Neuronal stem cell (in vitro differentiated cells): ENCODE results near the gene FAR2.

ENCODE experiments used
- DNase-seq: peaks from one replicate; pipeline ENCODE4 v3.0.0-alpha.2; 2013; ENCODE audit warnings: low spot score
- H2AFZ ChIP-seq: one replicate; pipeline ENCODE4 v1.6.1; 2013; ENCODE audit warnings: mild to moderate bottlenecking, low read length, inconsistent platforms
- H2AK5ac ChIP-seq: 2 replicates; pipeline ENCODE4 v1.6.1; 2013; ENCODE audit warnings: low read depth, mild to moderate bottlenecking, inconsistent platforms, low read length, moderate library complexity, mixed read lengths
- H2BK120ac ChIP-seq: 2 replicates; pipeline ENCODE4 v1.6.1; 2013; ENCODE audit warnings: low read depth, mild to moderate bottlenecking, inconsistent platforms, low read length, moderate library complexity, mixed read lengths
- H2BK12ac ChIP-seq: one replicate; pipeline ENCODE4 v1.6.1; 2013; ENCODE audit warnings: low read length, inconsistent platforms
- H2BK15ac ChIP-seq: 2 replicates; pipeline ENCODE4 v1.6.1; 2013; ENCODE audit warnings: mild to moderate bottlenecking, low read length, inconsistent platforms, mixed read lengths
- H2BK5ac ChIP-seq: one replicate; pipeline ENCODE4 v1.6.1; 2013; ENCODE audit warnings: inconsistent platforms, mild to moderate bottlenecking, low read length, moderate library complexity
- H3K14ac ChIP-seq: one replicate; pipeline ENCODE4 v1.6.1; 2013; ENCODE audit warnings: low read length, inconsistent platforms
- H3K18ac ChIP-seq: 2 replicates; pipeline ENCODE4 v1.6.1; 2013; ENCODE audit warnings: low read length, inconsistent platforms
- H3K23ac ChIP-seq: 2 replicates; pipeline ENCODE4 v1.6.1; 2013; ENCODE audit warnings: low read depth, mild to moderate bottlenecking, mixed read lengths, low read length, inconsistent platforms; ENCODE audit not compliant: poor library complexity
- H3K27ac ChIP-seq: replicated peaks from 3 replicates; pipeline ENCODE4 v1.5.1; 2013; ENCODE audit warnings: low read length, inconsistent platforms
- H3K27me3 ChIP-seq, 3 experiments: 2 replicates each; pipeline ENCODE4 v1.6.1; 2013; ENCODE audit warnings: low read length in 3 of 3, mild to moderate bottlenecking in 2 of 3, inconsistent platforms in 1 of 3, low read depth in 1 of 3, mixed read lengths in 1 of 3, moderate library complexity in 1 of 3; ENCODE audit not compliant: control insufficient read depth in 3 of 3, insufficient read depth in 3 of 3
- H3K36me3 ChIP-seq, 2 donors: replicated peaks in 1 of 2; 2 replicates each; pipeline ENCODE4 v1.6.1; 2013; ENCODE audit warnings: low read length in 2 of 2; ENCODE audit not compliant: control insufficient read depth in 2 of 2, insufficient read depth in 2 of 2
- H3K4ac ChIP-seq: 2 replicates; pipeline ENCODE4 v1.6.1; 2013; ENCODE audit warnings: inconsistent platforms, mild to moderate bottlenecking, low read length, moderate library complexity
- H3K4me1 ChIP-seq, 2 donors: 1 replicate in 1 of 2; 2 replicates in 1 of 2; pipeline ENCODE4 v1.6.1; 2013; ENCODE audit warnings: low read length in 2 of 2, low read depth in 1 of 2; ENCODE audit not compliant: control insufficient read depth in 2 of 2, insufficient read depth in 1 of 2
- H3K4me2 ChIP-seq: one replicate; pipeline ENCODE4 v1.6.1; 2013; ENCODE audit warnings: mild to moderate bottlenecking, low read length, inconsistent platforms; ENCODE audit not compliant: insufficient read depth, poor library complexity, severe bottlenecking
- H3K4me3 ChIP-seq, 2 donors: 2 replicates each; pipeline ENCODE4 v1.5.1; 2013; ENCODE audit warnings: low read length in 2 of 2, mild to moderate bottlenecking in 2 of 2, inconsistent platforms in 1 of 2, moderate library complexity in 1 of 2
- H3K79me1 ChIP-seq: one replicate; pipeline ENCODE4 v1.6.1; 2013; ENCODE audit warnings: low read depth, mild to moderate bottlenecking, inconsistent platforms, low read length, moderate library complexity
- H3K9ac ChIP-seq: one replicate; pipeline ENCODE4 v1.6.1; 2013; ENCODE audit warnings: mild to moderate bottlenecking, low read depth, low read length, inconsistent platforms; ENCODE audit not compliant: poor library complexity
- H3K9me3 ChIP-seq, 2 donors: replicated peaks in 1 of 2; 2 replicates each; pipeline versions ENCODE3 to v1.6.1; 2013; ENCODE audit warnings: low read length in 2 of 2, mild to moderate bottlenecking in 2 of 2, inconsistent platforms in 1 of 2, low read depth in 1 of 2, mixed read lengths in 1 of 2, moderate library complexity in 1 of 2; ENCODE audit not compliant: control insufficient read depth in 2 of 2, insufficient read depth in 1 of 2
- H4K8ac ChIP-seq: one replicate; pipeline ENCODE4 v1.6.1; 2013; ENCODE audit warnings: low read depth, mild to moderate bottlenecking, inconsistent platforms, low read length, moderate library complexity
- H4K91ac ChIP-seq: one replicate; pipeline ENCODE4 v1.6.1; 2013; ENCODE audit warnings: low read length, low read depth, mild to moderate bottlenecking, inconsistent platforms; ENCODE audit not compliant: poor library complexity
- WGBS, 2 donors: extraction: QIAGEN DNeasy Blood & Tissue Kit; methylation state at CpG; one replicate each; pipeline ENCODE4 v1.1.7; 2013; ENCODE audit warnings: missing lambda C conversion rate in 2 of 2, mixed read lengths in 1 of 2; ENCODE audit not compliant: insufficient read length in 2 of 2, insufficient replicate concordance in 1 of 2; ENCODE audit errors: extremely low coverage in 2 of 2; 5-methylcytosine and 5-hydroxymethylcytosine counted together

The FAR2 gene

GRCh38 chr12:29283969-29284700 is 135.1 kb downstream of the FAR2 start:
- Histone ChIP-seq H3K27ac (no peak overlapping the region), H2AFZ (no peak overlapping the region), H3K14ac (no peak overlapping the region), H4K91ac (no peak overlapping the region), H3K18ac (no peak overlapping the region), H3K4me1 (peaks cover 0 to 1% of the 10 kb centered on the region in 2 donors), H3K4me3 (no peak overlapping the region), H4K8ac (no peak overlapping the region), H3K9me3 (no peaks in the 10 kb centered on the region), H2BK120ac (no peak overlapping the region), H3K36me3 (no peaks in the 10 kb centered on the region), H3K23ac (no peak overlapping the region), H3K79me1 (no peaks in the 10 kb centered on the region), H2AK5ac (no peak overlapping the region), H2BK15ac (no peak overlapping the region), H3K27me3 (no peaks in the 10 kb centered on the region), H2BK12ac (no peak overlapping the region), H3K9ac (no peak overlapping the region), H3K4me2 (no peak overlapping the region), H2BK5ac (no peak overlapping the region), H3K4ac (no peak overlapping the region)
- no peak for DNase-seq
- no CpG with 5 or more reads among the region's 5 CpGs for WGBS, 2 donors

GRCh38 chr12:29286081-29286790 is 137.2 kb downstream of the FAR2 start:
- no peak overlapping the region for H4K8ac ChIP-seq
- peaks cover 0 to 1% of the 10 kb centered on the region in 2 donors for H3K4me1 ChIP-seq
- H3K27ac ChIP-seq: no peak overlapping the region
- no peak overlapping the region for H2BK5ac ChIP-seq
- H2BK120ac ChIP-seq: no peak overlapping the region
- WGBS, 2 donors: no CpG with 5 or more reads among the region's 3 CpGs
- no peak for DNase-seq
- H3K36me3 ChIP-seq: no peaks in the 10 kb centered on the region
- H3K14ac ChIP-seq: no peak overlapping the region
- no peak overlapping the region for H3K9ac ChIP-seq
- no peak overlapping the region for H3K4me3 ChIP-seq
- no peak overlapping the region for H3K4me2 ChIP-seq
- no peak overlapping the region for H2AK5ac ChIP-seq
- no peaks in the 10 kb centered on the region for H3K27me3 ChIP-seq
- H4K91ac ChIP-seq: no peak overlapping the region
- no peak overlapping the region for H3K4ac ChIP-seq
- no peaks in the 10 kb centered on the region for H3K9me3 ChIP-seq
- no peaks in the 10 kb centered on the region for H3K79me1 ChIP-seq
- no peak overlapping the region for H2BK15ac ChIP-seq
- no peak overlapping the region for H2BK12ac ChIP-seq
- no peak overlapping the region for H3K23ac ChIP-seq
- H2AFZ ChIP-seq: no peak overlapping the region
- H3K18ac ChIP-seq: no peak overlapping the region

- Histone ChIP-seq H2BK15ac (no peak overlapping the region), H3K4me2 (no peak overlapping the region), H3K4me1 (peaks cover 0 to 1% of the 10 kb centered on the region in 2 donors), H3K79me1 (no peaks in the 10 kb centered on the region), H3K18ac (no peak overlapping the region), H4K8ac (no peak overlapping the region), H3K9ac (no peak overlapping the region), H2BK5ac (no peak overlapping the region), H3K36me3 (no peaks in the 10 kb centered on the region), H4K91ac (no peak overlapping the region), H3K9me3 (no peaks in the 10 kb centered on the region), H2BK120ac (no peak overlapping the region), H3K4ac (no peak overlapping the region), H3K27ac (no peak overlapping the region), H2BK12ac (no peak overlapping the region), H2AK5ac (no peak overlapping the region), H3K14ac (no peak overlapping the region), H3K23ac (no peak overlapping the region), H2AFZ (no peak overlapping the region), H3K27me3 (no peaks in the 10 kb centered on the region), H3K4me3 (no peak overlapping the region)
- WGBS, 2 donors: no CpG with 5 or more reads among the region's 1 CpG
- peak; percentile 2 for DNase-seq
Observed at GRCh38 chr12:29287622-29288021, 138.5 kb downstream of the FAR2 start.

- Histone ChIP-seq H2AK5ac (no peak overlapping the region), H4K8ac (no peak overlapping the region), H3K4me3 (no peak overlapping the region), H3K9ac (no peak overlapping the region), H3K27ac (no peak overlapping the region), H3K23ac (no peak overlapping the region), H3K9me3 (no peaks in the 10 kb centered on the region), H4K91ac (no peak overlapping the region), H2BK5ac (no peak overlapping the region), H3K4me2 (no peak overlapping the region), H2BK120ac (no peak overlapping the region), H3K79me1 (no peaks in the 10 kb centered on the region), H2BK12ac (no peak overlapping the region), H3K4me1 (peaks cover 0 to 1% of the 10 kb centered on the region in 2 donors), H3K4ac (no peak overlapping the region), H2AFZ (no peak overlapping the region), H2BK15ac (no peak overlapping the region), H3K14ac (no peak overlapping the region), H3K18ac (no peak overlapping the region), H3K36me3 (no peaks in the 10 kb centered on the region), H3K27me3 (no peaks in the 10 kb centered on the region)
- no peak for DNase-seq
Observed at GRCh38 chr12:29288031-29288430, 139.0 kb downstream of the FAR2 start.
